CD14-positive monocyte (primary cell): ENCODE data around the gene CREB3L4. TPM values are rescaled to one million over a fixed set of nuclear protein-coding genes. Genes with fewer than 3 reads are reported as not detected.

Experiments
- DNase-seq, 3 donors: peaks; one replicate each; pipeline ENCODE4 v3.0.0-alpha.2; 2011 to 2022
- H2AFZ ChIP-seq: 2 replicates; pipeline ENCODE4 v1.6.0; 2012; ENCODE audit warnings: mild to moderate bottlenecking, low read depth, low read length, inconsistent platforms; ENCODE audit not compliant: insufficient read depth, poor library complexity, severe bottlenecking
- H3K27ac ChIP-seq, 2 donors: 1 replicate in 1 of 2; 2 replicates in 1 of 2; pipeline ENCODE4 v1.5.1; 2012 to 2013; ENCODE audit warnings: low read length in 2 of 2, control low read depth in 1 of 2, inconsistent platforms in 1 of 2, low read depth in 1 of 2, mild to moderate bottlenecking in 1 of 2
- H3K27me3 ChIP-seq, 2 donors: one replicate each; pipeline versions ENCODE4 v1.6.0 to v1.6.1; 2011 to 2013; ENCODE audit warnings: low read length in 2 of 2; ENCODE audit not compliant: control insufficient read depth in 2 of 2, insufficient read depth in 2 of 2
- H3K36me3 ChIP-seq, 2 donors: replicated peaks in 1 of 2; 1 replicate in 1 of 2; 2 replicates in 1 of 2; pipeline versions ENCODE4 v1.5.1 to v1.6.1; 2012 to 2013; ENCODE audit warnings: low read length in 2 of 2, control low read depth in 1 of 2, inconsistent platforms in 1 of 2, mild to moderate bottlenecking in 1 of 2; ENCODE audit not compliant: insufficient read depth in 2 of 2, control insufficient read depth in 1 of 2
- H3K4me1 ChIP-seq, 2 donors: 1 replicate in 1 of 2; 2 replicates in 1 of 2; pipeline versions ENCODE4 v1.5.1 to v1.6.1; 2012 to 2013; ENCODE audit warnings: low read length in 2 of 2, control low read depth in 1 of 2, inconsistent platforms in 1 of 2, mild to moderate bottlenecking in 1 of 2, moderate library complexity in 1 of 2; ENCODE audit not compliant: insufficient read depth in 2 of 2, control insufficient read depth in 1 of 2
- H3K4me2 ChIP-seq: replicated peaks from 2 replicates; pipeline ENCODE3; 2012; ENCODE audit warnings: low read length, moderate library complexity, mild to moderate bottlenecking; ENCODE audit not compliant: poor library complexity, severe bottlenecking; ENCODE audit errors: extremely low read depth
- H3K4me3 ChIP-seq, 3 experiments: fragments of 200-600 bp in 1 of 3; sonication (generic) in 1 of 3; replicated peaks in 1 of 3; 1 replicate in 2 of 3; 2 replicates in 1 of 3; pipeline ENCODE4 v1.5.1; 2011 to 2013; ENCODE audit warnings: low read length in 3 of 3, mild to moderate bottlenecking in 3 of 3, control low read depth in 2 of 3, low read depth in 2 of 3, inconsistent platforms in 1 of 3, moderate library complexity in 1 of 3
- H3K79me2 ChIP-seq: 2 replicates; pipeline ENCODE4 v1.6.0; 2012; ENCODE audit warnings: mild to moderate bottlenecking, control low read depth, inconsistent platforms, low read length, moderate library complexity; ENCODE audit not compliant: insufficient read depth
- H3K9ac ChIP-seq: 2 replicates; pipeline ENCODE4 v1.6.0; 2017; ENCODE audit warnings: low read length, mild to moderate bottlenecking; ENCODE audit not compliant: insufficient read depth, poor library complexity, severe bottlenecking
- H3K9me3 ChIP-seq, 2 donors: replicated peaks in 1 of 2; 1 replicate in 1 of 2; 2 replicates in 1 of 2; pipeline versions ENCODE4 v1.5.1 to v1.6.1; 2012 to 2013; ENCODE audit warnings: low read length in 2 of 2, control low read depth in 1 of 2; ENCODE audit not compliant: control insufficient read depth in 1 of 2, insufficient read depth in 1 of 2
- H4K20me1 ChIP-seq: 2 replicates; pipeline ENCODE4 v1.6.0; 2012; ENCODE audit warnings: mild to moderate bottlenecking, low read length, control low read depth, moderate library complexity; ENCODE audit not compliant: insufficient read depth
- H3K27ac Mint-ChIP-seq, 7 donors: one replicate each; pipeline ENCODE4 v1.8.0; 2020; ENCODE audit warnings: mild to moderate bottlenecking in 7 of 7, mixed read lengths in 7 of 7, moderate library complexity in 6 of 7, inconsistent platforms in 2 of 7
- H3K27me3 Mint-ChIP-seq, 3 donors: one replicate each; pipeline ENCODE4 v1.8.0; 2021 to 2022; ENCODE audit warnings: low read depth in 3 of 3, mild to moderate bottlenecking in 3 of 3, mixed read lengths in 3 of 3, moderate library complexity in 3 of 3, inconsistent platforms in 1 of 3
- H3K36me3 Mint-ChIP-seq, 2 donors: one replicate each; pipeline ENCODE4 v1.8.0; 2020; ENCODE audit warnings: mixed read lengths in 2 of 2, inconsistent platforms in 1 of 2, mild to moderate bottlenecking in 1 of 2
- H3K4me1 Mint-ChIP-seq: one replicate; pipeline ENCODE4 v1.8.0; 2020; ENCODE audit warnings: mild to moderate bottlenecking, mixed read lengths
- H3K4me3 Mint-ChIP-seq, 2 donors: one replicate each; pipeline ENCODE4 v1.8.0; 2020; ENCODE audit warnings: mild to moderate bottlenecking in 2 of 2, mixed read lengths in 2 of 2, moderate library complexity in 1 of 2
- H3K9me3 Mint-ChIP-seq, 7 donors: one replicate each; pipeline ENCODE4 v1.8.0; 2020 to 2022; ENCODE audit warnings: mixed read lengths in 7 of 7, mild to moderate bottlenecking in 6 of 7, moderate library complexity in 6 of 7, inconsistent platforms in 2 of 7
- CTCF ChIP-seq: fragments of 200-600 bp; IDR thresholded peaks from one replicate; pipeline ENCODE4 v1.8.0; 2022; ENCODE audit warnings: antibody characterized with exemption, mild to moderate bottlenecking
- WGBS: methylation state at CpG from one replicate; pipeline ENCODE4 v1.1.5; 2013; ENCODE audit warnings: missing lambda C conversion rate; ENCODE audit not compliant: insufficient coverage; 5-methylcytosine and 5-hydroxymethylcytosine counted together
- intact Hi-C, 2 donors: fragments of 100-400 bp; cut with micrococcal nuclease; formaldehyde crosslinking; loops; one replicate each; pipeline versions ENCODE4 v1.15.0 to v1.15.1; 2023
- polyA plus RNA-seq, 3 donors: library from polyadenylated mRNA; depleted of rRNA in 1 of 3; unstranded in 2 of 3; stranded (reverse) in 1 of 3; fragments of 300-500 nt in 2 of 3; fragments of >200 nt in 1 of 3; fragmentation: Illumina TruSeq in 2 of 3; gene quantifications; 1 replicate in 2 of 3; 2 replicates in 1 of 3; pipeline ENCODE4 v1.2.3, GENCODE V29; 2012 to 2021

Gene CREB3L4
- polyA plus RNA-seq, 3 donors = 5.0 to 7.6 (median 6.8) TPM

- Mint-ChIP-seq H3K36me3 (peaks cover 75 to 87% of the 10 kb centered on the region in 2 donors), H3K27ac (peak overlapping the region in 1 of 7 donors; percentile 35), H3K9me3 (no peaks in the 10 kb centered on the region), H3K4me1 (peaks cover 9% of the 10 kb centered on the region), H3K27me3 (peaks cover 0 to 5% (median 0%) of the 10 kb centered on the region in 3 donors), H3K4me3 (no peak overlapping the region)
- Histone ChIP-seq H4K20me1 (peaks cover 84% of the 10 kb centered on the region), H3K9ac (no peak overlapping the region), H3K4me2 (no peak overlapping the region), H3K36me3 (peaks cover 78 to 84% of the 10 kb centered on the region in 2 donors), H2AFZ (no peak overlapping the region), H3K27ac (no peak overlapping the region), H3K79me2 (peaks cover 19% of the 10 kb centered on the region), H3K4me1 (no peaks in the 10 kb centered on the region), H3K27me3 (no peaks in the 10 kb centered on the region), H3K4me3 (no peak overlapping the region), H3K9me3 (no peaks in the 10 kb centered on the region)
- no peak for TF ChIP-seq CTCF
- intact Hi-C loops = no loop called here
- no peak for DNase-seq
- WGBS = over 99% methylated on average over 12 of the region's 18 CpGs
Observed at GRCh38 chr1:153932156-153933131, 35.3 kb upstream of the CREB3L4 start.

GRCh38 chr1:153933430-153933829 lies 34.3 kb upstream of the CREB3L4 start:
- peaks cover 79 to 97% of the 10 kb centered on the region in 2 donors for H3K36me3 Mint-ChIP-seq
- Histone ChIP-seq H3K27me3 (no peaks in the 10 kb centered on the region), H3K9ac (no peak overlapping the region), H3K4me1 (no peaks in the 10 kb centered on the region), H3K9me3 (no peaks in the 10 kb centered on the region), H3K79me2 (peaks cover 23% of the 10 kb centered on the region), H4K20me1 (peaks cover 88% of the 10 kb centered on the region), H3K27ac (no peak overlapping the region), H2AFZ (no peak overlapping the region), H3K4me3 (no peak overlapping the region), H3K36me3 (peaks cover 84 to 94% of the 10 kb centered on the region in 2 donors), H3K4me2 (no peak overlapping the region)
- peak overlapping the region in 1 of 7 donors; percentile 82 for H3K27ac Mint-ChIP-seq
- intact Hi-C loops = no loop called here
- H3K9me3 Mint-ChIP-seq = no peaks in the 10 kb centered on the region
- peaks cover 0 to 5% (median 0%) of the 10 kb centered on the region in 3 donors for H3K27me3 Mint-ChIP-seq
- TF ChIP-seq CTCF = no peak
- DNase-seq = no peak
- H3K4me3 Mint-ChIP-seq = no peak overlapping the region
- WGBS = 95% methylated on average over 12 of the region's 14 CpGs
- H3K4me1 Mint-ChIP-seq = peaks cover 8% of the 10 kb centered on the region
